GM23338 (cell line): ENCODE results near the gene CUEDC1. TPM values are rescaled to one million over a fixed set of nuclear protein-coding genes. Genes with fewer than 3 reads are reported as not detected.

Source experiments
- ATAC-seq: fragments of 200-7000 bp; cut with Tn5 transposase; 3 replicates; pipeline ENCODE4 v1.9.1; 2020
- DNase-seq: peaks from one replicate; pipeline ENCODE4 v3.0.0-alpha.2; 2015; ENCODE audit warnings: low spot score
- H2AFZ ChIP-seq: fragments of 200-600 bp; sonication (generic); 2 replicates; pipeline ENCODE4 v1.8.0; 2016; ENCODE audit warnings: antibody characterized with exemption, mild to moderate bottlenecking, moderate library complexity
- H3F3A ChIP-seq: fragments of 200-600 bp; sonication (generic); replicated peaks from 2 replicates; pipeline ENCODE4 v1.8.0; 2017; ENCODE audit warnings: antibody characterized with exemption, mixed run types, low read depth
- H3K27ac ChIP-seq: fragments of 200-600 bp; sonication (generic); 2 replicates; pipeline ENCODE4 v1.6.1; 2016; ENCODE audit warnings: low read depth
- H3K27me3 ChIP-seq: fragments of 200-600 bp; sonication (generic); 2 replicates; pipeline ENCODE4 v1.8.0; 2016; ENCODE audit warnings: mild to moderate bottlenecking, mixed run types, moderate library complexity; ENCODE audit not compliant: insufficient read depth
- H3K36me3 ChIP-seq: fragments of 200-600 bp; sonication (generic); 2 replicates; pipeline ENCODE4 v1.8.0; 2016; ENCODE audit warnings: mild to moderate bottlenecking; ENCODE audit not compliant: insufficient read depth
- H3K4me1 ChIP-seq: fragments of 200-600 bp; sonication (generic); 2 replicates; pipeline ENCODE4 v1.8.0; 2016; ENCODE audit warnings: mild to moderate bottlenecking, moderate library complexity; ENCODE audit not compliant: insufficient read depth
- H3K4me2 ChIP-seq: fragments of 200-600 bp; sonication (generic); 2 replicates; pipeline ENCODE4 v1.7.1; 2017; ENCODE audit warnings: mixed run types
- H3K4me3 ChIP-seq: fragments of 200-600 bp; sonication (generic); 2 replicates; pipeline ENCODE4 v1.6.1; 2016; ENCODE audit warnings: mixed run types
- H3K79me2 ChIP-seq: fragments of 200-600 bp; sonication (generic); replicated peaks from 2 replicates; pipeline ENCODE4 v1.8.0; 2017; ENCODE audit warnings: mild to moderate bottlenecking; ENCODE audit not compliant: insufficient read depth
- H3K9me2 ChIP-seq: fragments of 200-600 bp; sonication (generic); 2 replicates; pipeline ENCODE4 v1.8.0; 2017; ENCODE audit not compliant: insufficient read depth
- H4K20me1 ChIP-seq: fragments of 200-600 bp; sonication (generic); replicated peaks from 2 replicates; pipeline ENCODE4 v1.8.0; 2017; ENCODE audit warnings: mild to moderate bottlenecking; ENCODE audit not compliant: insufficient read depth
- H3K27ac Mint-ChIP-seq: 2 replicates; pipeline ENCODE4 v1.8.0; 2020; ENCODE audit warnings: inconsistent platforms, mild to moderate bottlenecking, moderate library complexity, mixed read lengths
- H3K27me3 Mint-ChIP-seq: 3 replicates; pipeline ENCODE4 v1.8.0; 2022; ENCODE audit warnings: low read depth, mild to moderate bottlenecking, moderate library complexity, mixed read lengths, inconsistent platforms; ENCODE audit not compliant: insufficient read depth, poor library complexity
- H3K36me3 Mint-ChIP-seq: 3 replicates; pipeline ENCODE4 v1.8.0; 2021; ENCODE audit warnings: low read depth, mild to moderate bottlenecking, inconsistent platforms, moderate library complexity, mixed read lengths
- H3K4me1 Mint-ChIP-seq: 3 replicates; pipeline ENCODE4 v1.8.0; 2020; ENCODE audit warnings: mild to moderate bottlenecking, inconsistent platforms, mixed read lengths
- H3K4me3 Mint-ChIP-seq: 3 replicates; pipeline ENCODE4 v1.8.0; 2021; ENCODE audit warnings: moderate library complexity, mild to moderate bottlenecking, inconsistent platforms, mixed read lengths
- H3K9me3 Mint-ChIP-seq: 3 replicates; pipeline ENCODE4 v1.8.0; 2020; ENCODE audit warnings: moderate library complexity, mild to moderate bottlenecking, inconsistent platforms, mixed read lengths
- CREB1 ChIP-seq: fragments of 250-450 bp; sonication (Bioruptor Pico); IDR thresholded peaks from 2 replicates; pipeline ENCODE4 v1.5.0; 2020; ENCODE audit warnings: low read depth, mild to moderate bottlenecking, moderate library complexity
- EZH2 ChIP-seq: fragments of 200-600 bp; sonication (generic); IDR thresholded peaks from one replicate; pipeline ENCODE4 v1.8.0; 2017; ENCODE audit warnings: antibody characterized with exemption, mild to moderate bottlenecking, low read depth; ENCODE audit not compliant: unreplicated experiment
- EZH2phosphoT487 ChIP-seq: fragments of 200-600 bp; sonication (generic); IDR thresholded peaks from one replicate; pipeline ENCODE4 v1.8.1; 2018; ENCODE audit warnings: antibody characterized with exemption; ENCODE audit not compliant: unreplicated experiment
- NANOG ChIP-seq: IDR thresholded peaks from 2 replicates; pipeline ENCODE4 v1.6.1; 2016; ENCODE audit warnings: antibody characterized with exemption, borderline replicate concordance
- POLR2AphosphoS5 ChIP-seq: IDR thresholded peaks from 2 replicates; pipeline ENCODE4 v1.6.1; 2016; ENCODE audit warnings: antibody characterized with exemption, low read depth
- STAT1 ChIP-seq: IDR thresholded peaks from one replicate; pipeline ENCODE4 v1.6.1; 2016; ENCODE audit warnings: antibody characterized with exemption; ENCODE audit not compliant: unreplicated experiment
- ZNF114 ChIP-seq: fragments of 250-450 bp; sonication (Bioruptor Pico); IDR thresholded peaks from 2 replicates; pipeline ENCODE4 v1.5.0; 2020; ENCODE audit warnings: mild to moderate bottlenecking, moderate library complexity
- ZNF462 ChIP-seq: fragments of 250-450 bp; sonication (Bioruptor Pico); IDR thresholded peaks from 2 replicates; pipeline ENCODE4 v1.5.0; 2020; ENCODE audit warnings: mild to moderate bottlenecking, moderate library complexity
- polyA plus RNA-seq: library from polyadenylated mRNA; unstranded; fragments of >200 nt; fragmentation: Nextera tagmentation; extraction: Ambion mirVana; gene quantifications from 2 replicates; pipeline ENCODE4 v1.2.1, GENCODE V29; 2016
- total RNA-seq: library from RNA; depleted of rRNA; stranded (reverse); fragments of >200 nt; shearing (Covaris generic); gene quantifications from 2 replicates; pipeline ENCODE4 v1.2.3, GENCODE V29; 2014

The CUEDC1 gene
- total and polyA plus RNA-seq, 2 experiments from 2014 or later = 3.0 to 7.7 TPM

- TF ChIP-seq ZNF462 (CRISPR knock-in tag) = no peak
Observed at GRCh38 chr17:57915985-57916757, 39.0 kb downstream of the CUEDC1 start (continued).

- Histone ChIP-seq H3F3A (peaks cover 10% of the 10 kb centered on the region), H3K27me3 (no peaks in the 10 kb centered on the region), H3K4me1 (peaks cover 36% of the 10 kb centered on the region), H3K36me3 (no peaks in the 10 kb centered on the region), H4K20me1 (no peaks in the 10 kb centered on the region), H3K4me3 (no peak overlapping the region), H3K4me2 (peak overlapping the region; percentile 64), H3K9me2 (no peaks in the 10 kb centered on the region), H3K79me2 (no peaks in the 10 kb centered on the region), H2AFZ (no peak overlapping the region), H3K27ac (peak overlapping the region; percentile 78)
- DNase-seq (no peak), ATAC-seq (peak; percentile 10; the same call in 2 of the 3 replicates)
- H3K9me3 Mint-ChIP-seq = no peaks in the 10 kb centered on the region
- H3K4me1 Mint-ChIP-seq = peaks cover 65% of the 10 kb centered on the region
- no peaks in the 10 kb centered on the region for H3K36me3 Mint-ChIP-seq
- H3K27ac Mint-ChIP-seq = no peak overlapping the region
- no peak for TF ChIP-seq STAT1
- TF ChIP-seq NANOG = no peak
- no peak for TF ChIP-seq EZH2
- TF ChIP-seq CREB1 (CRISPR knock-in tag) = no peak
- no peak for TF ChIP-seq EZH2phosphoT487
- no peak for TF ChIP-seq ZNF114
- TF ChIP-seq POLR2AphosphoS5 = no peak
- TF ChIP-seq ZNF462 (CRISPR knock-in tag) = no peak
- peaks cover 13% of the 10 kb centered on the region for H3K27me3 Mint-ChIP-seq
- H3K4me3 Mint-ChIP-seq = no peak overlapping the region
Observed at GRCh38 chr17:57915544-57915943, 39.7 kb downstream of the CUEDC1 start.
